Smooth muscle cell (in vitro differentiated cells): ENCODE results near the gene GPR137. TPM values are rescaled to one million over a fixed set of nuclear protein-coding genes. Genes with fewer than 3 reads are reported as not detected.
A peak's percentile ranks its signal among the peaks of the same experiment; 100 is the strongest.
"Not testable (repeated sequence)": the region's sequence is repeated elsewhere in the genome, so short reads cannot be mapped to it uniquely, and the experiment has no call there.

Source experiments
- DNase-seq: peaks from one replicate; lab custom pipeline; 2025; ENCODE audit not compliant: unreplicated experiment; lab: John Stamatoyannopoulos, UW
- H2AFZ ChIP-seq: fragments of 200-600 bp; sonication (generic); 2 replicates; pipeline ENCODE4 v1.6.0; 2016; ENCODE audit warnings: antibody characterized with exemption, low read depth, mild to moderate bottlenecking
- H3F3A ChIP-seq: fragments of 200-600 bp; sonication (generic); 2 replicates; pipeline ENCODE4 v1.6.0; 2017; ENCODE audit warnings: antibody characterized with exemption, low read depth
- H3K27ac ChIP-seq: fragments of 200-600 bp; sonication (generic); 2 replicates; pipeline ENCODE4 v1.5.1; 2016; ENCODE audit warnings: low read depth, mild to moderate bottlenecking
- H3K27me3 ChIP-seq: fragments of 200-600 bp; sonication (generic); 2 replicates; pipeline ENCODE4 v1.6.1; 2016; ENCODE audit warnings: low read depth, mild to moderate bottlenecking
- H3K36me3 ChIP-seq: fragments of 200-600 bp; sonication (generic); 2 replicates; pipeline ENCODE4 v1.5.1; 2016; ENCODE audit warnings: low read depth
- H3K4me1 ChIP-seq: fragments of 200-600 bp; sonication (generic); 2 replicates; pipeline ENCODE4 v1.5.1; 2016; ENCODE audit warnings: low read depth
- H3K4me2 ChIP-seq: fragments of 200-600 bp; sonication (generic); 2 replicates; pipeline ENCODE4 v1.6.0; 2016; ENCODE audit warnings: mild to moderate bottlenecking
- H3K4me3 ChIP-seq: fragments of 200-600 bp; sonication (generic); 2 replicates; pipeline ENCODE4 v1.5.1; 2016; ENCODE audit warnings: mild to moderate bottlenecking
- H3K79me2 ChIP-seq: fragments of 200-600 bp; sonication (generic); 2 replicates; pipeline ENCODE4 v1.6.0; 2016; ENCODE audit warnings: low read depth, mild to moderate bottlenecking
- H3K9ac ChIP-seq: fragments of 200-600 bp; sonication (generic); 2 replicates; pipeline ENCODE4 v1.6.0; 2016; ENCODE audit warnings: low read depth
- H3K9me3 ChIP-seq: fragments of 200-600 bp; sonication (generic); replicated peaks from 2 replicates; pipeline ENCODE4 v1.5.1; 2016; ENCODE audit warnings: low read depth
- H4K20me1 ChIP-seq: fragments of 200-600 bp; sonication (generic); 2 replicates; pipeline ENCODE4 v1.6.0; 2016; ENCODE audit warnings: low read depth
- WGBS: methylation state at CpG from one replicate; pipeline ENCODE4 v1.1.7; 2016; ENCODE audit warnings: low lambda C conversion rate; 5-methylcytosine and 5-hydroxymethylcytosine counted together
- polyA plus RNA-seq: library from polyadenylated mRNA; unstranded; fragments of >200 nt; fragmentation: Nextera tagmentation; extraction: Ambion mirVana; gene quantifications from 2 replicates; pipeline ENCODE4 v1.2.1, GENCODE V29; 2016
- total RNA-seq: library from RNA; depleted of rRNA; stranded (reverse); fragments of >200 nt; gene quantifications from 2 replicates; pipeline ENCODE4 v1.2.3, GENCODE V29; 2014
- TF ChIP-seq, protein P1 (sequence below): fragments of 200-600 bp; sonication (generic); IDR thresholded peaks from 2 replicates; pipeline ENCODE4 v1.5.1; 2017; ENCODE audit warnings: borderline replicate concordance, mild to moderate bottlenecking, antibody characterized with exemption; ENCODE audit not compliant: insufficient read depth, poor library complexity, severe bottlenecking

GPR137 gene
- total and polyA plus RNA-seq, 2 experiments from 2014 or later, result 17.3 to 69.0 TPM

DNA sequence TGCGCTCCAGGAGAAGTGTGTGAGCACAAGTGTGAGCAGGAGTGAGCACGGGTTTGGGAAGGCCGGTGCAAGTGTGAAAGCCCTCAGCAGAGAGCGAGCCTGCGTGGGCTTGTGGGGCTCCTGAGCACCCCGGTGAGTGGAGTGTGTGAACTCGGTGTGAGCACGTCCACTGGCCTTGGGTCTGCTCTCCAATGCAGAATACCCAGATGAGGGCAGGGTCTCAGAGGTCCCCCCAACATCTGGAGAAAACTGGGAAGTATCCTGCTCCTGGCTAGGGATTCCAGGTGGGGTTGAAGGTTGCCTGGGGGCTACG lies 20.9 kb downstream of the GPR137 start:
- Histone ChIP-seq H3K4me1 (peaks cover 6% of the 10 kb centered on the region), H3F3A (no peaks in the 10 kb centered on the region), H4K20me1 (peaks cover 7% of the 10 kb centered on the region), H3K27ac (no peak overlapping the region), H3K9me3 (no peaks in the 10 kb centered on the region), H3K9ac (no peak overlapping the region), H2AFZ (no peak overlapping the region), H3K4me3 (peak overlapping the region; percentile 82), H3K27me3 (no peaks in the 10 kb centered on the region), H3K36me3 (no peaks in the 10 kb centered on the region), H3K79me2 (peaks cover 30% of the 10 kb centered on the region), H3K4me2 (peak overlapping the region; percentile 99)
- no peak for DNase-seq
- TF ChIP-seq, protein P1, sequence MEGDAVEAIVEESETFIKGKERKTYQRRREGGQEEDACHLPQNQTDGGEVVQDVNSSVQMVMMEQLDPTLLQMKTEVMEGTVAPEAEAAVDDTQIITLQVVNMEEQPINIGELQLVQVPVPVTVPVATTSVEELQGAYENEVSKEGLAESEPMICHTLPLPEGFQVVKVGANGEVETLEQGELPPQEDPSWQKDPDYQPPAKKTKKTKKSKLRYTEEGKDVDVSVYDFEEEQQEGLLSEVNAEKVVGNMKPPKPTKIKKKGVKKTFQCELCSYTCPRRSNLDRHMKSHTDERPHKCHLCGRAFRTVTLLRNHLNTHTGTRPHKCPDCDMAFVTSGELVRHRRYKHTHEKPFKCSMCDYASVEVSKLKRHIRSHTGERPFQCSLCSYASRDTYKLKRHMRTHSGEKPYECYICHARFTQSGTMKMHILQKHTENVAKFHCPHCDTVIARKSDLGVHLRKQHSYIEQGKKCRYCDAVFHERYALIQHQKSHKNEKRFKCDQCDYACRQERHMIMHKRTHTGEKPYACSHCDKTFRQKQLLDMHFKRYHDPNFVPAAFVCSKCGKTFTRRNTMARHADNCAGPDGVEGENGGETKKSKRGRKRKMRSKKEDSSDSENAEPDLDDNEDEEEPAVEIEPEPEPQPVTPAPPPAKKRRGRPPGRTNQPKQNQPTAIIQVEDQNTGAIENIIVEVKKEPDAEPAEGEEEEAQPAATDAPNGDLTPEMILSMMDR, result no peak
- 37% methylated on average over 9 of the region's 9 CpGs for WGBS

DNA sequence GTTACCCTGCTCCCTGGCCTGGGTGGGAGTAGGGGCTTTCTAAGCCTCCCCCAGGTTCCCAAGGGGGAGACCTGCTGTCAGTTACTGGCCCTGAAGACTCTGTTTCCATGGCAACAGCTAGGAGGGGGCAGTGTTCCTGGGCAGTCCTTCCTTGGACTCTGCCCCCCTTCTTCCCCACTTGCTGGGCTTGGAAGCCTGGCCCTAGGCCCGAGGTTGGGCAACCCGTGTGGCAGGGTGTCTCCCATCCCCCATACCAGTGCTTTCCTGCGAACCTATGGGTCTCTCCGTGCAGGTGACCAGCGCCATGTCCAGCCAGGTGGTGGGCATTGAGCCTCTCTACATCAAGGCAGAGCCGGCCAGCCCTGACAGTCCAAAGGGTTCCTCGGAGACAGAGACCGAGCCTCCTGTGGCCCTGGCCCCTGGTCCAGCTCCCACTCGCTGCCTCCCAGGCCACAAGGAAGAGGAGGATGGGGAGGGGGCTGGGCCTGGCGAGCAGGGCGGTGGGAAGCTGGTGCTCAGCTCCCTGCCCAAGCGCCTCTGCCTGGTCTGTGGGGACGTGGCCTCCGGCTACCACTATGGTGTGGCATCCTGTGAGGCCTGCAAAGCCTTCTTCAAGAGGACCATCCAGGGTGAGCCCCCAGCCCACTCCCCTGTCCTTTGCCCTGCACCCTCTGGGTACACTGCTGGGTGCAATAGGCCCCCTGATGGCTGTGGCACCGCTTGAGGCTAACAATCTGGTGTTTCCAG lies 21.4 kb downstream of the GPR137 start:
- no peak overlapping the region for H2AFZ ChIP-seq
- H3K79me2 ChIP-seq, result peaks cover 30% of the 10 kb centered on the region
- H3F3A ChIP-seq, result no peaks in the 10 kb centered on the region
- H3K27me3 ChIP-seq, result no peaks in the 10 kb centered on the region
- no peak overlapping the region for H3K27ac ChIP-seq
- no peaks in the 10 kb centered on the region for H3K9me3 ChIP-seq
- DNase-seq, result no peak
- peak overlapping the region; percentile 82 for H3K4me3 ChIP-seq
- 91% methylated on average over 15 of the region's 15 CpGs for WGBS
- TF ChIP-seq, protein P1, result no peak
- peaks cover 6% of the 10 kb centered on the region for H3K4me1 ChIP-seq
- peaks cover 7% of the 10 kb centered on the region for H4K20me1 ChIP-seq
- peak overlapping the region; percentile 99 for H3K4me2 ChIP-seq
- no peak overlapping the region for H3K9ac ChIP-seq
- no peaks in the 10 kb centered on the region for H3K36me3 ChIP-seq

DNA sequence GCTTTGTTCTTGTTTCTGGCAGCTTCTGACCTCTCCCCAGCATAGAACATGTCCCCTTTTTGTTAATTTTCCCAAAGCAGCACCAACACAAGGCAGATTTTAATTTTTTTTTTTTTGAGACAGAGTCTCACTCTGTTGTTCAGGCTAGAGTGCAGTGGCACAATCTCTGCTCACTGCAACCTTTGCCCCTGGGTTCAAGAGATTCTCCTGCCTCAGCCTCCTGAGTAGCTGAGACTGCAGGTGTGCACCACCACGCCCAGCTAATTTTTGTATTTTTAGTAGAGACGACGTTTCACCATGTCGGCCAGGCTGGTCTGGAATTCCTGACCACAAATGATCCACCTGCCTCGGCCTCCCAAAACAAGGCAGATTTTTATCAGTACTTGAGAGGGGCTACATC lies 22.1 kb downstream of the GPR137 start:
- H3K79me2 ChIP-seq, result peaks cover 30% of the 10 kb centered on the region
- DNase-seq, H4K20me1 ChIP-seq, H3F3A ChIP-seq, H3K4me2 ChIP-seq, H3K9me3 ChIP-seq, H3K27ac ChIP-seq, H3K9ac ChIP-seq, H3K36me3 ChIP-seq, H2AFZ ChIP-seq, H3K4me1 ChIP-seq, H3K4me3 ChIP-seq, H3K27me3 ChIP-seq: not testable (repeated sequence)
- 79% methylated on average over 5 of the region's 5 CpGs for WGBS

DNA sequence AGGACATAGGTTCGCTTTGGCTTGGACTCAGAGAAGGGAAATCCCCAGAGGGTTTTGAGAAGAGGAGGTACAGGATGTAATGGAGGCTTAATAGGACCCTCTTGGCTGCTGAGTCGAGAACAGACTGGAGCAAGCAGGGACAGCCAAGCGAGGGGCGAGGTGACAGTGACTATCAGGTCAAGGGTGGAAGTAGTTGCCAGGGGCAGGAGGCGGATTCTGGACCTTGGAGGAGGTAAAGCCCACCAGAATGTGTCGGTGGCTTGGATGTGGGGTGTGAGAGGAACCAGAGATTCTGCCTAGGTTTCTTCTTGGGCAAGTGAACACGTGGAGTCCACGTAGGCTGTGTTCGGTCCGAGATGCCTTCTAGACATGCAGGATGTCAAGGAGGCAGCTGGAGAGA lies 27.3 kb downstream of the GPR137 start:
- Histone ChIP-seq H3K27ac (no peak overlapping the region), H2AFZ (no peak overlapping the region), H3K27me3 (no peaks in the 10 kb centered on the region), H4K20me1 (no peaks in the 10 kb centered on the region), H3K4me2 (no peak overlapping the region), H3K79me2 (peaks cover 15% of the 10 kb centered on the region), H3K9ac (no peak overlapping the region), H3K9me3 (no peaks in the 10 kb centered on the region), H3K36me3 (no peaks in the 10 kb centered on the region), H3K4me1 (no peaks in the 10 kb centered on the region), H3K4me3 (no peak overlapping the region), H3F3A (no peaks in the 10 kb centered on the region)
- WGBS, result 98% methylated on average over 10 of the region's 10 CpGs
- TF ChIP-seq, protein P1, result no peak
- no peak for DNase-seq
